Activated CD4-positive, CD25-positive, alpha-beta regulatory T cell treated with anti-CD3 and anti-CD28 coated beads, Interleukin-2, amount 50 U/mL, for 72 hours (primary cell): ENCODE results near the gene SMARCA4.

ENCODE experiments used
- DNase-seq: peaks from one replicate; pipeline ENCODE4 v3.0.0; 2021

Gene SMARCA4

GRCh38 chr19:11106477-11106876 lies 145.6 kb downstream of the SMARCA4 start:
- no peak for DNase-seq

GRCh38 chr19:11108746-11109145 lies 147.9 kb downstream of the SMARCA4 start:
- no peak for DNase-seq

- no peak for DNase-seq
Observed at GRCh38 chr19:11111117-11111770, 150.4 kb downstream of the SMARCA4 start.

DNA sequence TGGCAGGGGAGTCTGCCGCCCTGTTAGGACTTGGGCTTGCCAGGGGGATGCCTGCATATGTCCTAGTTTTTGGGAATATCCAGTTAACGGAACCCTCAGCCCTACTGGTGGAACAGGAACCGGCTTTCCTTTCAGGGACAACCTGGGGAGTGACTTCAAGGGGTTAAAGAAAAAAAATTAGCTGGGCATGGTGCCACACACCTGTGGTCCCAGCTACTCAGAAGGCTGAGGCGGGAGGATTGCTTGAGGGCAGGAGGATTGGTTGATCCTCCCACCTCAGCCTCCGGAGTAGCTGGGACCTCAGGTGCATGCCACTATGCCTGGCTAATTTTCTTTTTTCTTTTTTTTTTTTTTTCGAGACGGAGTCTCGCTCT lies 150.9 kb downstream of the SMARCA4 start:
- DNase-seq, result no peak
